Loucy (cell line): ENCODE results near the gene HIC1.
A peak's percentile ranks its signal among the peaks of the same experiment; 100 is the strongest.

Source experiments
- H2AFZ ChIP-seq: fragments of 200-600 bp; sonication (generic); 2 replicates; pipeline ENCODE4 v1.6.0; 2016; ENCODE audit warnings: antibody characterized with exemption, mild to moderate bottlenecking, low read length, moderate library complexity
- H3F3A ChIP-seq: fragments of 200-600 bp; 2 replicates; pipeline ENCODE4 v1.6.0; 2016; ENCODE audit warnings: antibody characterized with exemption, low read depth, mild to moderate bottlenecking
- H3K27me3 ChIP-seq: fragments of 200-600 bp; sonication (generic); 2 replicates; pipeline ENCODE4 v1.6.1; 2014; ENCODE audit warnings: low read length, mild to moderate bottlenecking; ENCODE audit not compliant: insufficient read depth, poor library complexity, severe bottlenecking
- H3K36me3 ChIP-seq: fragments of 200-600 bp; sonication (generic); 2 replicates; pipeline ENCODE4 v1.6.1; 2016; ENCODE audit warnings: low read length; ENCODE audit not compliant: insufficient read depth
- H3K4me1 ChIP-seq: fragments of 200-600 bp; sonication (generic); 2 replicates; pipeline ENCODE4 v1.5.1; 2014; ENCODE audit warnings: low read length, mild to moderate bottlenecking; ENCODE audit not compliant: insufficient read depth, poor library complexity, severe bottlenecking
- H3K4me2 ChIP-seq: fragments of 200-600 bp; sonication (generic); 2 replicates; pipeline ENCODE4 v1.6.0; 2014; ENCODE audit warnings: antibody characterized with exemption, low read length, low read depth, mild to moderate bottlenecking; ENCODE audit not compliant: poor library complexity, severe bottlenecking
- H3K4me3 ChIP-seq: fragments of 200-600 bp; sonication (generic); 2 replicates; pipeline ENCODE4 v1.5.1; 2014; ENCODE audit warnings: low read length, mild to moderate bottlenecking, mixed read lengths; ENCODE audit not compliant: poor library complexity, severe bottlenecking
- H3K79me2 ChIP-seq: fragments of 200-600 bp; sonication (generic); 2 replicates; pipeline ENCODE4 v1.6.1; 2014; ENCODE audit warnings: low read length; ENCODE audit not compliant: insufficient read depth
- H3K9ac ChIP-seq: fragments of 200-600 bp; sonication (generic); 2 replicates; pipeline ENCODE4 v1.6.0; 2014; ENCODE audit warnings: mild to moderate bottlenecking, low read depth, low read length, moderate library complexity; ENCODE audit not compliant: poor library complexity, severe bottlenecking
- H3K9me2 ChIP-seq: fragments of 200-600 bp; sonication (generic); replicated peaks from 2 replicates; pipeline ENCODE4 v1.6.1; 2016; ENCODE audit warnings: low read depth, low read length, mixed read lengths
- H3K9me3 ChIP-seq: fragments of 200-600 bp; sonication (generic); 2 replicates; pipeline ENCODE4 v1.6.1; 2014; ENCODE audit warnings: mild to moderate bottlenecking, antibody characterized with exemption, low read length, low read depth; ENCODE audit not compliant: insufficient read depth
- H4K20me1 ChIP-seq: fragments of 200-600 bp; sonication (generic); 2 replicates; pipeline ENCODE4 v1.6.0; 2014; ENCODE audit warnings: antibody characterized with exemption, low read length, mild to moderate bottlenecking; ENCODE audit not compliant: insufficient read depth, poor library complexity, severe bottlenecking
- CTCF ChIP-seq: fragments of 200-600 bp; sonication (generic); conservative IDR thresholded peaks from 2 replicates; pipeline ENCODE4 v1.5.1; 2014; ENCODE audit warnings: mild to moderate bottlenecking, antibody characterized with exemption, low read length
- EZH2phosphoT487 ChIP-seq: fragments of 200-600 bp; IDR thresholded peaks from 2 replicates; pipeline ENCODE4 v1.6.1; 2018; ENCODE audit warnings: antibody characterized with exemption, mild to moderate bottlenecking, moderate library complexity, borderline replicate concordance

Gene HIC1

GRCh38 chr17:2058586-2059546 lies 4.0 kb downstream of the HIC1 start:
- H4K20me1 ChIP-seq, result no peaks in the 10 kb centered on the region
- peaks cover 40% of the 10 kb centered on the region; the same call in 1 of the 2 replicates for H3K36me3 ChIP-seq
- H3K9ac ChIP-seq, result no peak overlapping the region
- H3K79me2 ChIP-seq, result no peaks in the 10 kb centered on the region
- H3K4me1 ChIP-seq, result peaks cover 12% of the 10 kb centered on the region
- H3K4me3 ChIP-seq, result no peak overlapping the region
- H3K27me3 ChIP-seq, result no peaks in the 10 kb centered on the region
- TF ChIP-seq CTCF (peak; percentile 45), EZH2phosphoT487 (no peak)
- no peaks in the 10 kb centered on the region for H3K9me2 ChIP-seq
- H2AFZ ChIP-seq, result no peak overlapping the region
- no peaks in the 10 kb centered on the region for H3F3A ChIP-seq
- H3K4me2 ChIP-seq, result no peak overlapping the region
- H3K9me3 ChIP-seq, result no peaks in the 10 kb centered on the region

GRCh38 chr17:2059547-2060384 lies 4.9 kb downstream of the HIC1 start:
- no peaks in the 10 kb centered on the region for H3K9me3 ChIP-seq
- H3K9me2 ChIP-seq, result no peaks in the 10 kb centered on the region
- TF ChIP-seq CTCF (no peak), EZH2phosphoT487 (no peak)
- no peak overlapping the region for H3K4me2 ChIP-seq
- peaks cover 4% of the 10 kb centered on the region for H3K4me1 ChIP-seq
- H3K79me2 ChIP-seq, result no peaks in the 10 kb centered on the region
- H3K27me3 ChIP-seq, result no peaks in the 10 kb centered on the region
- H3F3A ChIP-seq, result no peaks in the 10 kb centered on the region
- H3K36me3 ChIP-seq, result peaks cover 49% of the 10 kb centered on the region; the same call in 1 of the 2 replicates
- H3K4me3 ChIP-seq, result no peak overlapping the region
- H2AFZ ChIP-seq, result no peak overlapping the region
- no peak overlapping the region for H3K9ac ChIP-seq
- no peaks in the 10 kb centered on the region for H4K20me1 ChIP-seq

GRCh38 chr17:2060385-2060658 lies 5.4 kb downstream of the HIC1 start:
- Histone ChIP-seq H3K27me3 (no peaks in the 10 kb centered on the region), H3K4me3 (no peak overlapping the region), H3K4me2 (no peak overlapping the region), H3K79me2 (no peaks in the 10 kb centered on the region), H3K36me3 (peaks cover 52% of the 10 kb centered on the region; the same call in 1 of the 2 replicates), H3F3A (no peaks in the 10 kb centered on the region), H3K4me1 (peaks cover 1% of the 10 kb centered on the region), H3K9me3 (no peaks in the 10 kb centered on the region), H2AFZ (no peak overlapping the region), H3K9ac (no peak overlapping the region), H3K9me2 (no peaks in the 10 kb centered on the region), H4K20me1 (no peaks in the 10 kb centered on the region)
- no peak for TF ChIP-seq CTCF
- no peak for TF ChIP-seq EZH2phosphoT487
